HG03575 (cell line): ENCODE results near the gene FHIT.
"Not testable (repeated sequence)": the region's sequence is repeated elsewhere in the genome, so short reads cannot be mapped to it uniquely, and the experiment has no call there.

Experiments used
- ATAC-seq: cut with Tn5 transposase; IDR thresholded peaks from one replicate; pipeline ENCODE4 v1.9.1; 2021; ENCODE audit not compliant: unreplicated experiment, insufficient number of reproducible peaks, low FRiP score; ENCODE audit errors: extremely low read depth

Gene FHIT

GRCh38 chr3:60584250-60584649, 667.0 kb downstream of the FHIT start:
- no peak for ATAC-seq

GRCh38 chr3:60582288-60582687, 669.0 kb downstream of the FHIT start:
- no peak for ATAC-seq

GRCh38 chr3:60580809-60581208, 670.4 kb downstream of the FHIT start:
- ATAC-seq = no peak

- ATAC-seq = no peak
Observed at GRCh38 chr3:60579734-60580133, 671.5 kb downstream of the FHIT start.

GRCh38 chr3:60578936-60579335, 672.3 kb downstream of the FHIT start:
- no peak for ATAC-seq

GRCh38 chr3:60577601-60578000, 673.7 kb downstream of the FHIT start:
- ATAC-seq = no peak

- no peak for ATAC-seq
Observed at GRCh38 chr3:60575718-60576272, 675.5 kb downstream of the FHIT start.

- no peak for ATAC-seq
Observed at GRCh38 chr3:60574046-60574769, 677.0 kb downstream of the FHIT start.

- no peak for ATAC-seq
Observed at GRCh38 chr3:60573494-60573893, 677.8 kb downstream of the FHIT start.

GRCh38 chr3:60571511-60571910, 679.7 kb downstream of the FHIT start:
- no peak for ATAC-seq

- no peak for ATAC-seq
Observed at GRCh38 chr3:60557122-60557521, 694.1 kb downstream of the FHIT start.

- ATAC-seq = peak; percentile 92
Observed at GRCh38 chr3:60555686-60556354, 695.4 kb downstream of the FHIT start.

GRCh38 chr3:60553144-60553543, 698.1 kb downstream of the FHIT start:
- no peak for ATAC-seq

GRCh38 chr3:60552581-60552980, 698.7 kb downstream of the FHIT start:
- no peak for ATAC-seq

- ATAC-seq = no peak
Observed at GRCh38 chr3:60551455-60552209, 699.6 kb downstream of the FHIT start.

GRCh38 chr3:60549863-60550262, 701.4 kb downstream of the FHIT start:
- ATAC-seq = no peak

GRCh38 chr3:60542995-60543394, 708.3 kb downstream of the FHIT start:
- no peak for ATAC-seq

- not testable (repeated sequence) for ATAC-seq
Observed at GRCh38 chr3:60539394-60539793, 711.9 kb downstream of the FHIT start.

- no peak for ATAC-seq
Observed at GRCh38 chr3:60536420-60536819, 714.8 kb downstream of the FHIT start.

GRCh38 chr3:60531759-60532158, 719.5 kb downstream of the FHIT start:
- no peak for ATAC-seq
